WTC11 (cell line): ENCODE measurements around the gene HTR4. TPM values are rescaled to one million over a fixed set of nuclear protein-coding genes. Genes with fewer than 3 reads are reported as not detected.

ENCODE experiments used
- ATAC-seq: fragments of 200-7000 bp; cut with Tn5 transposase; 2 replicates; pipeline ENCODE4 v1.10.0; 2021; ENCODE audit warnings: mild to moderate bottlenecking, moderate library complexity
- CTCF ChIA-PET: fragments of 300-600 bp; sonication (Branson Sonifier 250); formaldehyde crosslinking; loops from one replicate; lab custom pipeline; 2021; ENCODE audit warnings: antibody characterized with exemption; lab: Charles Lee
- POLR2A ChIA-PET: fragments of 350-600 bp; sonication (Branson Sonifier 250); formaldehyde crosslinking; loops from one replicate; lab custom pipeline; 2021; ENCODE audit warnings: antibody characterized with exemption; lab: Charles Lee
- DNase-seq: peaks from one replicate; pipeline ENCODE4 v3.0.0; 2021; ENCODE audit warnings: low spot score
- H3K27ac Mint-ChIP-seq: 2 replicates; pipeline ENCODE4 v1.8.0; 2021; ENCODE audit warnings: mixed read lengths
- H3K27me3 Mint-ChIP-seq: 2 replicates; pipeline ENCODE4 v1.8.0; 2021; ENCODE audit warnings: low read depth, mild to moderate bottlenecking, moderate library complexity, mixed read lengths
- H3K36me3 Mint-ChIP-seq: 2 replicates; pipeline ENCODE4 v1.8.0; 2021; ENCODE audit warnings: mixed read lengths
- H3K4me1 Mint-ChIP-seq: 2 replicates; pipeline ENCODE4 v1.8.0; 2022; ENCODE audit warnings: mixed read lengths
- H3K4me3 Mint-ChIP-seq: 2 replicates; pipeline ENCODE4 v1.8.0; 2021; ENCODE audit warnings: mild to moderate bottlenecking, moderate library complexity, mixed read lengths
- H3K9me3 Mint-ChIP-seq: 2 replicates; pipeline ENCODE4 v1.8.0; 2021; ENCODE audit warnings: mixed read lengths
- ATF3 ChIP-seq: sonication (generic); formaldehyde crosslinking; conservative IDR thresholded peaks from 2 replicates; pipeline ENCODE4 v1.8.1; 2022; ENCODE audit warnings: mild to moderate bottlenecking, missing genetic modification reagents
- CDX4 ChIP-seq: fragments of 250-450 bp; sonication (Bioruptor Pico); IDR thresholded peaks from 2 replicates; pipeline ENCODE4 v1.9.0; 2021; ENCODE audit warnings: moderate library complexity, mild to moderate bottlenecking, inconsistent platforms, borderline replicate concordance
- CREM ChIP-seq: sonication (generic); formaldehyde crosslinking; IDR thresholded peaks from 2 replicates; pipeline ENCODE4 v1.8.1; 2022; ENCODE audit warnings: mild to moderate bottlenecking, missing genetic modification reagents, moderate library complexity
- E2F4 ChIP-seq: sonication (generic); formaldehyde crosslinking; IDR thresholded peaks from 2 replicates; pipeline ENCODE4 v1.8.1; 2022; ENCODE audit warnings: low read depth, mild to moderate bottlenecking, moderate library complexity, missing genetic modification reagents, borderline replicate concordance
- ETV6 ChIP-seq: sonication (generic); formaldehyde crosslinking; IDR thresholded peaks from 2 replicates; pipeline ENCODE4 v1.8.1; 2022; ENCODE audit warnings: mild to moderate bottlenecking, missing genetic modification reagents
- FOXK1 ChIP-seq: sonication (generic); formaldehyde crosslinking; IDR thresholded peaks from 2 replicates; pipeline ENCODE4 v1.8.0; 2022; ENCODE audit warnings: mild to moderate bottlenecking, moderate library complexity, missing genetic modification reagents
- FOXP1 ChIP-seq: sonication (generic); formaldehyde crosslinking; IDR thresholded peaks from 2 replicates; pipeline ENCODE4 v1.8.0; 2022; ENCODE audit warnings: missing genetic modification reagents, mild to moderate bottlenecking, moderate library complexity, borderline replicate concordance
- IRF2 ChIP-seq: sonication (generic); formaldehyde crosslinking; IDR thresholded peaks from 2 replicates; pipeline ENCODE4 v1.8.0; 2022; ENCODE audit warnings: low read depth, missing genetic modification reagents, borderline replicate concordance
- JAZF1 ChIP-seq: fragments of 250-450 bp; sonication (Bioruptor Pico); IDR thresholded peaks from 2 replicates; pipeline ENCODE4 v1.9.0; 2021; ENCODE audit warnings: moderate library complexity, mild to moderate bottlenecking, inconsistent platforms
- MYBL2 ChIP-seq: sonication (generic); formaldehyde crosslinking; IDR thresholded peaks from 2 replicates; pipeline ENCODE4 v1.8.1; 2023; ENCODE audit warnings: mild to moderate bottlenecking, moderate library complexity, missing genetic modification reagents
- NFYB ChIP-seq: sonication (generic); formaldehyde crosslinking; conservative IDR thresholded peaks from 2 replicates; pipeline ENCODE4 v1.8.0; 2022; ENCODE audit warnings: low read depth, missing genetic modification reagents
- NR1H2 ChIP-seq: sonication (generic); formaldehyde crosslinking; IDR thresholded peaks from 2 replicates; pipeline ENCODE4 v1.9.0; 2021; ENCODE audit warnings: mild to moderate bottlenecking, moderate library complexity, missing genetic modification reagents
- NR3C1 ChIP-seq: sonication (generic); formaldehyde crosslinking; conservative IDR thresholded peaks from 2 replicates; pipeline ENCODE4 v1.8.1; 2023; ENCODE audit warnings: low read depth, mild to moderate bottlenecking, missing genetic modification reagents
- SMAD4 ChIP-seq: sonication (generic); formaldehyde crosslinking; IDR thresholded peaks from 2 replicates; pipeline ENCODE4 v1.8.0; 2022; ENCODE audit warnings: mild to moderate bottlenecking, missing genetic modification reagents
- STAT6 ChIP-seq: sonication (generic); formaldehyde crosslinking; conservative IDR thresholded peaks from 2 replicates; pipeline ENCODE4 v1.8.1; 2023; ENCODE audit warnings: mild to moderate bottlenecking, low read depth, missing genetic modification reagents, moderate library complexity
- ZNF138 ChIP-seq: sonication (generic); formaldehyde crosslinking; conservative IDR thresholded peaks from 2 replicates; pipeline ENCODE4 v1.8.1; 2022; ENCODE audit warnings: mild to moderate bottlenecking, moderate library complexity, missing genetic modification reagents
- ZNF232 ChIP-seq: sonication (generic); formaldehyde crosslinking; IDR thresholded peaks from 2 replicates; pipeline ENCODE4 v1.8.0; 2022; ENCODE audit warnings: mild to moderate bottlenecking, missing genetic modification reagents
- ZNF281 ChIP-seq: sonication (generic); formaldehyde crosslinking; IDR thresholded peaks from 2 replicates; pipeline ENCODE4 v1.8.0; 2023; ENCODE audit warnings: mild to moderate bottlenecking, missing genetic modification reagents
- ZNF317 ChIP-seq: sonication (generic); formaldehyde crosslinking; IDR thresholded peaks from 2 replicates; pipeline ENCODE4 v1.8.1; 2023; ENCODE audit warnings: low read depth, mild to moderate bottlenecking, moderate library complexity, missing genetic modification reagents, borderline replicate concordance
- ZNF671 ChIP-seq: fragments of 250-450 bp; sonication (Bioruptor Pico); IDR thresholded peaks from 2 replicates; pipeline ENCODE4 v1.8.0; 2021; ENCODE audit warnings: mild to moderate bottlenecking
- total RNA-seq: library from RNA; stranded (reverse); gene quantifications from 3 replicates; pipeline ENCODE4 v1.2.3, GENCODE V29; 2021
- TF ChIP-seq, protein P1 (sequence below): fragments of 250-450 bp; sonication (Bioruptor Pico); conservative IDR thresholded peaks from 2 replicates; pipeline ENCODE4 v1.9.0; 2021; ENCODE audit warnings: mild to moderate bottlenecking
- TF ChIP-seq, protein P2 (sequence below): sonication (generic); formaldehyde crosslinking; IDR thresholded peaks from 2 replicates; pipeline ENCODE4 v1.8.0; 2022; ENCODE audit warnings: missing genetic modification reagents

HTR4 gene
- total RNA-seq, 1 experiment from 2014 or later: not detected

GRCh38 chr5:148583421-148583965, 70.8 kb downstream of the HTR4 start:
- no peak for DNase-seq
- TF ChIP-seq JAZF1 (CRISPR knock-in tag): no peak
- no peak for TF ChIP-seq NFYB (CRISPR knock-in tag)
- no peak for TF ChIP-seq ZNF281
- TF ChIP-seq SMAD4 (CRISPR knock-in tag): no peak
- no peak for TF ChIP-seq IRF2 (CRISPR knock-in tag)
- no peak for TF ChIP-seq ZNF671 (CRISPR knock-in tag)
- TF ChIP-seq, protein P1, sequence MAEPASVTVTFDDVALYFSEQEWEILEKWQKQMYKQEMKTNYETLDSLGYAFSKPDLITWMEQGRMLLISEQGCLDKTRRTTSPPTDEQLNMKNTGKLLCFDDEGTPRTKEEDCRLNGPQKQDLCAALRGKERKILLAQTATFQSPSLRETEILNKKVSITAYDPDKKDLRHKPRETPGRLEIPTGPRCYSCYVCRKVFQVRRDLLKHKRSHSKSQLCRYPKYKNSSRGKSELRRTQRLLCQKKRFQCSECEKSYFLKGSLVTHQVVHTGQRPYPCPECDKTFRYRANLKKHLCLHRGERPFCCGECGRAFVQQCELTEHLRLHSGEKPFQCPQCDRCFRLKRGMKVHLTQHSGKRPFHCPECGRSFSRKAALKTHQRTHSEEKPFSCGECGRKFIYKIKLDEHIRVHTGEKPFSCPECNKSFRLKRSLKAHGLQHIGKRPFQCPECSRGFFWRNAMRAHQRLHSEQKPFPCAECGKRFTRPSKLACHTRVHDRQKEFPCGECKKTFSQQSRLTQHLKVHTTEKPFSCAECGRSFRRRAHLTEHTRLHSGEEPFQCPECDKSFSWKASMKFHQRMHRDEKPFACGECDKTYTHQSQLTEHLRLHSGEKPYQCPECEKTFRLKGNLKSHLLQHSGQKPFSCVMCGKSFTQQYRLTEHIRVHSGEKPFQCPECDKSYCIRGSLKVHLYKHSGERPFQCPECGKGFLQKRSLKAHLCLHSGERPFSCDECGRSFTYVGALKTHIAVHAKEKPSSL (CRISPR knock-in tag): no peak
- TF ChIP-seq E2F4 (CRISPR knock-in tag): no peak
- no peak for TF ChIP-seq ETV6 (CRISPR knock-in tag)
- TF ChIP-seq FOXP1 (CRISPR knock-in tag): no peak
- no peak for TF ChIP-seq NR3C1 (CRISPR knock-in tag)
- no peak for TF ChIP-seq STAT6 (CRISPR knock-in tag)
- H3K36me3 Mint-ChIP-seq: no peaks in the 10 kb centered on the region
- H3K27ac Mint-ChIP-seq: no peak overlapping the region
- H3K9me3 Mint-ChIP-seq: peaks cover 12% of the 10 kb centered on the region
- CTCF ChIA-PET: interaction anchor here (0.7 kb wide), 1 partner anchor 130 kb away, joined by 3 read pairs; no protein-coding TSS in a partner anchor
- H3K4me3 Mint-ChIP-seq: no peak overlapping the region
- H3K4me1 Mint-ChIP-seq: peaks cover 14% of the 10 kb centered on the region
- POLR2A ChIA-PET: no interaction called here
- ATAC-seq: no peak
- no peaks in the 10 kb centered on the region for H3K27me3 Mint-ChIP-seq

GRCh38 chr5:148574167-148574566, 80.2 kb downstream of the HTR4 start:
- Mint-ChIP-seq H3K4me3 (no peak overlapping the region), H3K9me3 (no peaks in the 10 kb centered on the region; the same call in 1 of the 2 replicates), H3K36me3 (no peaks in the 10 kb centered on the region), H3K4me1 (0 out of 2 replicates have a peak, but pooled peaks cover 3% of the 10 kb centered on the region), H3K27me3 (no peaks in the 10 kb centered on the region), H3K27ac (no peak overlapping the region)
- TF ChIP-seq ZNF232 (CRISPR knock-in tag) (no peak), FOXK1 (no peak), ATF3 (CRISPR knock-in tag) (no peak), ZNF317 (CRISPR knock-in tag) (no peak), NR1H2 (CRISPR knock-in tag) (no peak), CREM (CRISPR knock-in tag) (no peak), MYBL2 (no peak), ZNF138 (CRISPR knock-in tag) (no peak), CDX4 (CRISPR knock-in tag) (no peak), SMAD4 (CRISPR knock-in tag) (no peak)
- TF ChIP-seq, protein P2, sequence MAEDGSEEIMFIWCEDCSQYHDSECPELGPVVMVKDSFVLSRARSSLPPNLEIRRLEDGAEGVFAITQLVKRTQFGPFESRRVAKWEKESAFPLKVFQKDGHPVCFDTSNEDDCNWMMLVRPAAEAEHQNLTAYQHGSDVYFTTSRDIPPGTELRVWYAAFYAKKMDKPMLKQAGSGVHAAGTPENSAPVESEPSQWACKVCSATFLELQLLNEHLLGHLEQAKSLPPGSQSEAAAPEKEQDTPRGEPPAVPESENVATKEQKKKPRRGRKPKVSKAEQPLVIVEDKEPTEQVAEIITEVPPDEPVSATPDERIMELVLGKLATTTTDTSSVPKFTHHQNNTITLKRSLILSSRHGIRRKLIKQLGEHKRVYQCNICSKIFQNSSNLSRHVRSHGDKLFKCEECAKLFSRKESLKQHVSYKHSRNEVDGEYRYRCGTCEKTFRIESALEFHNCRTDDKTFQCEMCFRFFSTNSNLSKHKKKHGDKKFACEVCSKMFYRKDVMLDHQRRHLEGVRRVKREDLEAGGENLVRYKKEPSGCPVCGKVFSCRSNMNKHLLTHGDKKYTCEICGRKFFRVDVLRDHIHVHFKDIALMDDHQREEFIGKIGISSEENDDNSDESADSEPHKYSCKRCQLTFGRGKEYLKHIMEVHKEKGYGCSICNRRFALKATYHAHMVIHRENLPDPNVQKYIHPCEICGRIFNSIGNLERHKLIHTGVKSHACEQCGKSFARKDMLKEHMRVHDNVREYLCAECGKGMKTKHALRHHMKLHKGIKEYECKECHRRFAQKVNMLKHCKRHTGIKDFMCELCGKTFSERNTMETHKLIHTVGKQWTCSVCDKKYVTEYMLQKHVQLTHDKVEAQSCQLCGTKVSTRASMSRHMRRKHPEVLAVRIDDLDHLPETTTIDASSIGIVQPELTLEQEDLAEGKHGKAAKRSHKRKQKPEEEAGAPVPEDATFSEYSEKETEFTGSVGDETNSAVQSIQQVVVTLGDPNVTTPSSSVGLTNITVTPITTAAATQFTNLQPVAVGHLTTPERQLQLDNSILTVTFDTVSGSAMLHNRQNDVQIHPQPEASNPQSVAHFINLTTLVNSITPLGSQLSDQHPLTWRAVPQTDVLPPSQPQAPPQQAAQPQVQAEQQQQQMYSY (CRISPR knock-in tag): no peak
- ATAC-seq (no peak), DNase-seq (no peak)
- POLR2A ChIA-PET: no interaction called here
- CTCF ChIA-PET: no interaction called here
